ENCODE data around the gene RIMKLB. TPM values are rescaled to one million over a fixed set of nuclear protein-coding genes. Genes with fewer than 3 reads are reported as not detected.
"Not testable (repeated sequence)": the region's sequence is repeated elsewhere in the genome, so short reads cannot be mapped to it uniquely, and the experiment has no call there.

RIMKLB gene
- total RNA-seq, 6 donors from 2014 or later = 25.2 to 103 (median 40.1) TPM

DNA sequence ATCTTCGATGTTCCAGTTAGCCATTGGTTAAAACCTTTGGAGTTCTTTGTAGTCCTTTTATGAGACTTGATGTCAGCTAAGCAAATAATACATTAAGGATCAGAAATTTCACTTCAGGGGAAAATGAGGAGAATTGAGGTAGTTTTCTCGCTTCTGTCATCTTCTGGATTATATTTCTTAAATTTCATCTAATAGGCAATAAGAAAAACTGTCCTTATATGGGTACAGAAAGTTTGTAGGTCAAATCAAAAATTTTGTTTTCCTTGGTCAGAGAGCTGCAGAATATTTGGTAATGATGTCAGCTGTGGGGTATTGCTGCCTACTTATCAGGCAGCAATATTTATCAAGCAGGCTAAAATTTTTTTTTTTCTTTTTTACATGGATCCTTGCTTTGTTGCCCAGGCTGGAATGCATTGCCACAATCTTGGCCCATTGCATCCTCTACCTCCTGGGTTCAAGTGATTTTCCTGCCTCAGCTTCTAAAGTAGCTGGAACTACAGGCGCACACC lies 37.1 kb downstream of the RIMKLB start:
- TF ChIP-seq, protein P1, sequence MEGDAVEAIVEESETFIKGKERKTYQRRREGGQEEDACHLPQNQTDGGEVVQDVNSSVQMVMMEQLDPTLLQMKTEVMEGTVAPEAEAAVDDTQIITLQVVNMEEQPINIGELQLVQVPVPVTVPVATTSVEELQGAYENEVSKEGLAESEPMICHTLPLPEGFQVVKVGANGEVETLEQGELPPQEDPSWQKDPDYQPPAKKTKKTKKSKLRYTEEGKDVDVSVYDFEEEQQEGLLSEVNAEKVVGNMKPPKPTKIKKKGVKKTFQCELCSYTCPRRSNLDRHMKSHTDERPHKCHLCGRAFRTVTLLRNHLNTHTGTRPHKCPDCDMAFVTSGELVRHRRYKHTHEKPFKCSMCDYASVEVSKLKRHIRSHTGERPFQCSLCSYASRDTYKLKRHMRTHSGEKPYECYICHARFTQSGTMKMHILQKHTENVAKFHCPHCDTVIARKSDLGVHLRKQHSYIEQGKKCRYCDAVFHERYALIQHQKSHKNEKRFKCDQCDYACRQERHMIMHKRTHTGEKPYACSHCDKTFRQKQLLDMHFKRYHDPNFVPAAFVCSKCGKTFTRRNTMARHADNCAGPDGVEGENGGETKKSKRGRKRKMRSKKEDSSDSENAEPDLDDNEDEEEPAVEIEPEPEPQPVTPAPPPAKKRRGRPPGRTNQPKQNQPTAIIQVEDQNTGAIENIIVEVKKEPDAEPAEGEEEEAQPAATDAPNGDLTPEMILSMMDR (IDR thresholded peaks at IDR 0.05) = no peak
- no peak for TF ChIP-seq POLR2A (IDR thresholded peaks at IDR 0.05)
- TF ChIP-seq POLR2AphosphoS5 (IDR thresholded peaks at IDR 0.05) = no peak
- no peak for TF ChIP-seq EP300 (IDR thresholded peaks at IDR 0.05)
- H3K9me3 ChIP-seq = no peaks in the 10 kb centered on the region
- DNase-seq (no peak), ATAC-seq (ENCODE audit: low FRiP score in 2 of 2) (no peak)
- no peaks in the 10 kb centered on the region for H3K27me3 ChIP-seq
- peak overlapping the region in 2 of 4 donors; percentile 11 to 19 for H3K27ac ChIP-seq
- peaks cover 0 to 20% (median 8%) of the 10 kb centered on the region in 4 donors for H3K4me1 ChIP-seq
- H3K4me3 ChIP-seq = no peak overlapping the region
- no peaks in the 10 kb centered on the region for H3K36me3 ChIP-seq
- WGBS, 2 donors = 83 to 84% methylated on average over 3 of the region's 3 CpGs

GRCh38 chr12:8742501-8742900 lies 44.7 kb downstream of the RIMKLB start:
- H3K4me3 ChIP-seq = no peak overlapping the region
- peaks cover 0 to 3% (median 0%) of the 10 kb centered on the region in 4 donors for H3K36me3 ChIP-seq
- TF ChIP-seq POLR2AphosphoS5 (IDR thresholded peaks at IDR 0.05) (no peak), EP300 (IDR thresholded peaks at IDR 0.05) (no peak), POLR2A (IDR thresholded peaks at IDR 0.05) (no peak)
- TF ChIP-seq, protein P1 (IDR thresholded peaks at IDR 0.05) = no peak
- H3K4me1 ChIP-seq = peaks cover 0 to 4% (median 0%) of the 10 kb centered on the region in 4 donors
- no peak for DNase-seq
- no peaks in the 10 kb centered on the region for H3K9me3 ChIP-seq
- WGBS, 2 donors = 100% methylated on average over 1 of the region's 1 CpG; no CpG with 5 or more reads in 1 of the 2 donors
- ATAC-seq (ENCODE audit: low FRiP score in 2 of 2) = peak in 1 of 2 donors; percentile 29
- no peak overlapping the region for H3K27ac ChIP-seq
- H3K27me3 ChIP-seq = no peaks in the 10 kb centered on the region

- H3K9me3 ChIP-seq; H3K4me1 ChIP-seq; H3K4me3 ChIP-seq; DNase-seq; H3K27ac ChIP-seq; ATAC-seq (ENCODE audit: low FRiP score in 2 of 2); H3K36me3 ChIP-seq; H3K27me3 ChIP-seq: not testable (repeated sequence)
- WGBS, 2 donors = 90 to 95% methylated on average over 6 of the region's 6 CpGs
Measured at GRCh38 chr12:8743121-8743520, 45.3 kb downstream of the RIMKLB start.

DNA sequence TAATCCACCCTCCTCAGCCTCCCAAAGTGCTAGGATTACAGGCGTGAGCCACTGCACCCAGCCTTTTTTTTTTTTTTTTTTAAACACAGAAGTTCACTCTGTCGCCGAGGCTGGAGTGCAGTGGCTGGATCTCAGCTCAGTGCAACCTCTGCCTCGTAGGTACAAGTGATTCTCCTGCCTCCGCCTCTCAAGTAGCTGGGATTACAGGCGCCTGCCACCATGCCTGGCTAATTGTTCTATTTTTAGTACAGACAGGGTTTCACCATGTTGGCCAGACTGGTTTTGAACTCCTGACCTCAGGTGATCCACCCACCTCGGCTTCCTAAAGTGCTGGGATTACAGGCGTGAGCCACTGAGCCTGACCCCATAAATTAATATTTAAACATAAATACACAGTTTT lies 47.8 kb downstream of the RIMKLB start:
- peaks cover 0 to 13% (median 0%) of the 10 kb centered on the region in 4 donors for H3K36me3 ChIP-seq
- ATAC-seq (ENCODE audit: low FRiP score in 2 of 2); H3K4me3 ChIP-seq; H3K27me3 ChIP-seq; DNase-seq; H3K4me1 ChIP-seq; H3K27ac ChIP-seq; H3K9me3 ChIP-seq: not testable (repeated sequence)
- 93 to 94% methylated on average over 8 of the region's 8 CpGs for WGBS, 2 donors

GRCh38 chr12:8746046-8746445 lies 48.3 kb downstream of the RIMKLB start:
- ATAC-seq (ENCODE audit: low FRiP score in 2 of 2) (no peak), DNase-seq (no peak)
- no peak overlapping the region for H3K27ac ChIP-seq
- peaks cover 0 to 17% (median 0%) of the 10 kb centered on the region in 4 donors for H3K36me3 ChIP-seq
- no peaks in the 10 kb centered on the region for H3K27me3 ChIP-seq
- H3K4me1 ChIP-seq = peaks cover 0 to 4% (median 0%) of the 10 kb centered on the region in 4 donors
- H3K9me3 ChIP-seq = no peaks in the 10 kb centered on the region
- TF ChIP-seq, protein P1 (IDR thresholded peaks at IDR 0.05) = no peak
- TF ChIP-seq POLR2A (IDR thresholded peaks at IDR 0.05) (no peak), EP300 (IDR thresholded peaks at IDR 0.05) (no peak), POLR2AphosphoS5 (IDR thresholded peaks at IDR 0.05) (no peak)
- WGBS, 2 donors = 87 to 96% methylated on average over 5 of the region's 5 CpGs
- no peak overlapping the region for H3K4me3 ChIP-seq

DNA sequence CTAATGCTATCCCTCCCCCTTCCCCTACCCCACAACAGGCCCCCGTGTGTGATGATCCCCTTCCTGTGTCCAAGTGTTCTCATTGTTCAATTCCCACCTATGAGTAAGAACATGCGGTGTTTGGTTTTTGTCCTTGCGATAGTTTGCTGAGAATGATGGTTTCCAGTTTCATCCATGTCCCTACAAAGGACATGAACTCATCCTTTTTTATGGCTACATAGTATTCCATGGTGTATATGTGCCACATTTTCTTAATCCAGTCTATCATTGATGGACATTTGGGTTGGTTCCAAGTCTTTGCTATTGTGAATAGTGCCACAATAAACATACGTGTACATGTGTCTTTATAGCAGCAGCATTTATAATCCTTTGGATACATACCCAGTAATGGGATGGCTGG lies 62.3 kb downstream of the RIMKLB start:
- not testable (repeated sequence) for DNase-seq; H3K27me3 ChIP-seq; H3K9me3 ChIP-seq; ATAC-seq (ENCODE audit: low FRiP score in 2 of 2); H3K27ac ChIP-seq; H3K4me3 ChIP-seq
- H3K4me1 ChIP-seq = peaks cover 0 to 15% (median 2%) of the 10 kb centered on the region in 4 donors
- 92 to 100% methylated on average over 4 of the region's 4 CpGs for WGBS, 2 donors
- peaks cover 0 to 31% (median 4%) of the 10 kb centered on the region in 4 donors for H3K36me3 ChIP-seq

DNA sequence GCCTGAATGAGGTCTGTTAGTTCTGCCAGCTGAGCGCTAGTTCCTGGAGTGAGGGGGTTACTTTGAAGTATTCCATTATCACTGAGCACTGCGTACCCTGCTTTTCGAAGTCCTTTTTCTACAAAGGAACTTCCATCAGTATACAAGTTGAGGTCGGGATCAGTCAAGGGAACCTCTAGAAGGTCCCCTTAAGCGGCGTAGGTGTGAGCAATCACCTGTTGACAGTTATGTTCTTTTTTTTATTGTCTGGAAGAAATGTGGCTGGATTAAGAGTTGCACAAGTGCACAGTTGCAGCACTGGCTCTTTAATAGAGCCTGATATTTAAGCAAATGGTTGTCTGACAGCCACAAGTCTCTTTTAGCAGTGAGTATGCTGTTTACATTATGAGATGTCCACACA lies 64.9 kb downstream of the RIMKLB start:
- ATAC-seq (ENCODE audit: low FRiP score in 2 of 2); DNase-seq: not testable (repeated sequence)
- 88 to 91% methylated on average over 6 of the region's 6 CpGs for WGBS, 2 donors

DNA sequence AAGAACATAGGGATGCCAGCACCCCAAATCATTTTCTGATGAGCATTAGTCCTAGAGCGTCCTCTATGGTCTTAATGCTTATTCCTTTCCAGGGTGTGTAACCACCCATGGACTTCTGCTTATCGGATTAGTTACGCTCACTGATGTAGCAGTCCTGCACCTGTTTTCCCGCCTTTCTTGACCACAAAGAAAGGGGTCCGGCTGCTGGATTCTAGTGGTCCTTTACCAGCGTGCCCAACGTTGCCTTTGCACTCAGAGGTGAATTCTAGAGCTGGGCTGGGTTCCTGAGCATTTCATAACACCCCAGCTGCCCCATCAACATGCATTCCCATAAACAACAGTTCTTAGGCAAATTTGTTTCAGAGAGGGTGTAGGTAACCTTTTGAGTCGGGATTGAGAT lies 68.3 kb downstream of the RIMKLB start:
- not testable (repeated sequence) for H3K27me3 ChIP-seq; ATAC-seq (ENCODE audit: low FRiP score in 2 of 2); DNase-seq; H3K4me3 ChIP-seq; H3K9me3 ChIP-seq
- H3K36me3 ChIP-seq = peaks cover 0 to 10% (median 0%) of the 10 kb centered on the region in 4 donors
- 87 to 88% methylated on average over 8 of the region's 8 CpGs for WGBS, 2 donors
- H3K27ac ChIP-seq = peak overlapping the region in 1 of 4 donors; percentile 9
- H3K4me1 ChIP-seq = peaks cover 0 to 25% (median 5%) of the 10 kb centered on the region in 4 donors

More for the DNA sequence above, 64.9 kb downstream of the RIMKLB start:
- not testable (repeated sequence) for H3K27ac ChIP-seq, H3K27me3 ChIP-seq, H3K9me3 ChIP-seq, H3K4me3 ChIP-seq
- peaks cover 0 to 17% (median 0%) of the 10 kb centered on the region in 4 donors for H3K36me3 ChIP-seq
- H3K4me1 ChIP-seq = peaks cover 0 to 15% (median 2%) of the 10 kb centered on the region in 4 donors

All from upper lobe of left lung (tissue), 6 donors.